ENCODE data around the gene XPA.

DNA sequence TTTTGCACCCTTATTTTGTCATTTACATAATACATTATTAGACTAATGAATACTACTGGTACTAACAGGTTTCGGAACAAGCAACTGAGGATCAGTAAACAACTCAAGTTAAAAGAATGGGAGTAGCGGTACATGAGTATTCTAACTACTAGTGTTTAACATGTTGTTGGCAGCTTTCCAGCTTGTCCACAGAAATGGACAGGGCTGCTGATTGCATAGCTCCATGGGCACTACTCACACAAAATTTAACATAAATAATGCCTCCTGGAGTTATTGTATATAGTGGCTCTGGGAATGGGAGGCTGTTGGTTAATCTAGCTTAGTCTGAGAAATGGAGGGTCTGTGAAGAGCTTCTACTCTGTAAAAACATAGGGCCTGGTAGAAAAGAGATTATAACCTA is 56.8 kb downstream of the XPA start:
- TF ChIP-seq GATA3 (IDR thresholded peaks at IDR 0.05; ENCODE audit: low read depth, low read length) = no peak
- no peak for TF ChIP-seq GATA2 (IDR thresholded peaks at IDR 0.05; ENCODE audit: low read depth, low read length)
